ENCODE data around the gene CYP2D6.
"Not testable (repeated sequence)": the region's sequence is repeated elsewhere in the genome, so short reads cannot be mapped to it uniquely, and the experiment has no call there.

The CYP2D6 gene

GRCh38 chr22:42130639-42131431 lies at the start of gene CYP2D6:
TSS of gene CYP2D6 (minus strand) at chr22:42130810. CDS start at chr22:42130791, 19 bp downstream.
- H3K9me3 Mint-ChIP-seq; H3K4me3 Mint-ChIP-seq; H3K36me3 Mint-ChIP-seq (ENCODE audit: insufficient read depth); H3K4me1 Mint-ChIP-seq; ATAC-seq (replicated peaks; ENCODE audit: extremely low read depth, poor library complexity, severe bottlenecking); H3K27me3 Mint-ChIP-seq; DNase-seq (ENCODE audit: low spot score in 2 of 2): not testable (repeated sequence)
- peak within 1 kb of the TSS; percentile 44 for H3K27ac Mint-ChIP-seq (ENCODE audit: low read depth)

DNA sequence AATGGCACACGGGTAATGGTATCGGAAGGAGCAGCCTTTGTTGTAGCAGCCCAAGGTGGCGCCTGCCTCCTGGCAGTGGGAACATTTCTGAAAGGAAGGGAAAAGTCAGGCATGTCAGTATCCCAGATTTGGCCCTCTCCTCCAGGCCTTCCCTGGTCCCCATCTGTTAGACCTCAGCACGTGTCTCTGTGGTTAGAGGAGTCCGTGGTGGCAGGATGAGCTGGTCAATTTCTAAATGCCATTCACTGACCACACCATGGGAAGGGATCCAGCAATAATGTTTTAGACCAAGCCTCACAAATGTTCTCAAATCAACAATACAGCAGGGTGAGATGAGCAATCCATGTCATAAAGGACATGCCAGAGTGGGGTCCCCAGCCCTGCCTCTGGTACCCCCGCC lies 49.0 kb upstream of the CYP2D6 start:
- no peaks in the 10 kb centered on the region for H3K27me3 Mint-ChIP-seq
- H3K9me3 Mint-ChIP-seq = no peaks in the 10 kb centered on the region
- H3K4me3 Mint-ChIP-seq = no peak overlapping the region
- peaks cover 14% of the 10 kb centered on the region for H3K36me3 Mint-ChIP-seq (ENCODE audit: insufficient read depth)
- DNase-seq (ENCODE audit: low spot score in 2 of 2) (no peak), ATAC-seq (replicated peaks; ENCODE audit: extremely low read depth, poor library complexity, severe bottlenecking) (no peak)
- H3K27ac Mint-ChIP-seq (ENCODE audit: low read depth) = peak overlapping the region; percentile 61
- peaks cover 72% of the 10 kb centered on the region for H3K4me1 Mint-ChIP-seq

- Mint-ChIP-seq H3K27ac (ENCODE audit: low read depth) (no peak overlapping the region), H3K4me3 (no peak overlapping the region), H3K36me3 (ENCODE audit: insufficient read depth) (peaks cover 16% of the 10 kb centered on the region), H3K9me3 (no peaks in the 10 kb centered on the region), H3K27me3 (no peaks in the 10 kb centered on the region), H3K4me1 (peaks cover 71% of the 10 kb centered on the region)
- no peak for DNase-seq (ENCODE audit: low spot score in 2 of 2)
- ATAC-seq (replicated peaks; ENCODE audit: extremely low read depth, poor library complexity, severe bottlenecking) = no peak
These were observed 48.4 kb upstream of the CYP2D6 start for GRCh38 chr22:42178910-42179519.

DNA sequence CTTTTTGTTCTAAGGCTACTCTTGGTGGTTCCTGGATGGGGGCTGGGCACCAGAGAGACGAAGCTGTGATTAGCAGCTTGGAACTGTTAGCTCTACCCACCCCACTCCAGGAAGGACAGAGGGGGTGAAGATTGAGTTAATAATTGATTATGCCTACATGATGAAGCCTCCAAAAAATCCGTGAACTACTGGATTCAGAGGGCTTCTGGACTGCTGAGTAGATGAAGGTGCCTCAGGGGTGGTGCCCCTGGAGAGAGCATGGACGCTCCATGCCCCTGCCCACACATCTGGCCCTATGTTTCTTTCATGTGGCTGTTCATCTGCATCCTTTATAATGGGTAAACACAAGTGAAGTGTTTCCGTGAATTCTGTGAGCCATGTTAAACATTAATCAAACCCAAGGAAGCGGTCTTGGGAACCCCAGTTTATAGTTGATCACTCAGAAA lies 47.3 kb upstream of the CYP2D6 start:
- no peaks in the 10 kb centered on the region for H3K9me3 Mint-ChIP-seq
- peaks cover 70% of the 10 kb centered on the region for H3K4me1 Mint-ChIP-seq
- H3K4me3 Mint-ChIP-seq = no peak overlapping the region
- no peak for DNase-seq (ENCODE audit: low spot score in 2 of 2)
- H3K27me3 Mint-ChIP-seq = no peaks in the 10 kb centered on the region
- no peak for ATAC-seq (replicated peaks; ENCODE audit: extremely low read depth, poor library complexity, severe bottlenecking)
- H3K27ac Mint-ChIP-seq (ENCODE audit: low read depth) = no peak overlapping the region
- H3K36me3 Mint-ChIP-seq (ENCODE audit: insufficient read depth) = peaks cover 16% of the 10 kb centered on the region

DNA sequence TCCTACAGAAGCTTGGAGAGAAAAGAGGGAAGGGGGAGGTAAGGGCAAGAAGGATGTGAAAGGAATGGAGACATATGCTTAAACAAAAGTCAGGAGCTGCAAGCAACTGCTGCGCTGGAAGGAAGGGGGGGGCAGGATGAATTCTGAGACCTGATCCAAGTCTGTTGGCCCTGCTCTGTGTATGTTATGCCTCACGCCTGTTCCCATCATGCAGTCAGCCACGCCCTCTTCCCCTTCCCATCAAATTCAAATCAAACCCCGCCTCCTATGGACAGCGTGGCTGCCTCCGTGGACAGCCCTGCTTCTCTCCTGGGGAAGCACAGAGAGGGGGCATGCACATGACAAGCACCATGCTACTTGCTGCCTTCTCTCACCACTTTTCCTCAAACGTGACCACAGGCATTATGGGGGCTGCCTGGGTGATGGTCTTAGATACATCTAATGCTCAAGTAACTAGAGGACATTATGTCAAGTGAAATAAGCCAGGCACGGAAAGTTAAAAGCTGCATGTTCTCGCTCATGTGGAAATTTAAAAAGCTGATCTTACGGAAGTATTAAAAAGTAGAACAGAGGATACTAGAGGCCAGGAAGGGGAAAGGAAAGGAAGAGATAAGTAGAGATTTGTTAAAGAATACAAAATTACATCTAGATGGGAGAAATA lies 45.8 kb upstream of the CYP2D6 start:
- no peak for ATAC-seq (replicated peaks; ENCODE audit: extremely low read depth, poor library complexity, severe bottlenecking)
- H3K9me3 Mint-ChIP-seq = no peaks in the 10 kb centered on the region
- H3K36me3 Mint-ChIP-seq (ENCODE audit: insufficient read depth) = peaks cover 16% of the 10 kb centered on the region
- H3K4me1 Mint-ChIP-seq = peaks cover 71% of the 10 kb centered on the region
- no peak overlapping the region for H3K27ac Mint-ChIP-seq (ENCODE audit: low read depth)
- no peaks in the 10 kb centered on the region for H3K27me3 Mint-ChIP-seq
- H3K4me3 Mint-ChIP-seq = no peak overlapping the region
- DNase-seq (ENCODE audit: low spot score in 2 of 2) = no peak

GRCh38 chr22:42174062-42174461 lies 43.5 kb upstream of the CYP2D6 start:
- no peak for DNase-seq (ENCODE audit: low spot score in 2 of 2)

GRCh38 chr22:42173183-42173926 lies 42.7 kb upstream of the CYP2D6 start:
- no peaks in the 10 kb centered on the region for H3K9me3 Mint-ChIP-seq
- H3K27ac Mint-ChIP-seq (ENCODE audit: low read depth) = peak overlapping the region; percentile 32
- no peak overlapping the region for H3K4me3 Mint-ChIP-seq
- no peaks in the 10 kb centered on the region for H3K27me3 Mint-ChIP-seq
- peaks cover 58% of the 10 kb centered on the region for H3K4me1 Mint-ChIP-seq
- H3K36me3 Mint-ChIP-seq (ENCODE audit: insufficient read depth) = peaks cover 16% of the 10 kb centered on the region
- ATAC-seq (replicated peaks; ENCODE audit: extremely low read depth, poor library complexity, severe bottlenecking) (no peak), DNase-seq (ENCODE audit: low spot score in 2 of 2) (no peak)

More at GRCh38 chr22:42174062-42174461, 43.5 kb upstream of the CYP2D6 start:
- ATAC-seq (replicated peaks; ENCODE audit: extremely low read depth, poor library complexity, severe bottlenecking) = peak; percentile 91
- peaks cover 62% of the 10 kb centered on the region for H3K4me1 Mint-ChIP-seq
- H3K36me3 Mint-ChIP-seq (ENCODE audit: insufficient read depth) = peaks cover 17% of the 10 kb centered on the region
- peak overlapping the region; percentile 51 for H3K27ac Mint-ChIP-seq (ENCODE audit: low read depth)
- no peaks in the 10 kb centered on the region for H3K27me3 Mint-ChIP-seq
- no peaks in the 10 kb centered on the region for H3K9me3 Mint-ChIP-seq
- no peak overlapping the region for H3K4me3 Mint-ChIP-seq

- H3K27ac Mint-ChIP-seq (ENCODE audit: low read depth) = peak overlapping the region; percentile 32
- ATAC-seq (replicated peaks; ENCODE audit: extremely low read depth, poor library complexity, severe bottlenecking) (no peak), DNase-seq (ENCODE audit: low spot score in 2 of 2) (no peak)
- no peak overlapping the region for H3K4me3 Mint-ChIP-seq
- H3K27me3 Mint-ChIP-seq = no peaks in the 10 kb centered on the region
- peaks cover 53% of the 10 kb centered on the region for H3K4me1 Mint-ChIP-seq
- H3K36me3 Mint-ChIP-seq (ENCODE audit: insufficient read depth) = peaks cover 12% of the 10 kb centered on the region
- H3K9me3 Mint-ChIP-seq = no peaks in the 10 kb centered on the region
These were observed 42.2 kb upstream of the CYP2D6 start for GRCh38 chr22:42172773-42173172.

- no peak overlapping the region for H3K4me3 Mint-ChIP-seq
- H3K36me3 Mint-ChIP-seq (ENCODE audit: insufficient read depth) = peaks cover 9% of the 10 kb centered on the region
- ATAC-seq (replicated peaks; ENCODE audit: extremely low read depth, poor library complexity, severe bottlenecking) (no peak), DNase-seq (ENCODE audit: low spot score in 2 of 2) (no peak)
- H3K27me3 Mint-ChIP-seq = no peaks in the 10 kb centered on the region
- peak overlapping the region; percentile 32 for H3K27ac Mint-ChIP-seq (ENCODE audit: low read depth)
- no peaks in the 10 kb centered on the region for H3K9me3 Mint-ChIP-seq
- peaks cover 48% of the 10 kb centered on the region for H3K4me1 Mint-ChIP-seq
These were observed 41.5 kb upstream of the CYP2D6 start for GRCh38 chr22:42171946-42172719.

DNA sequence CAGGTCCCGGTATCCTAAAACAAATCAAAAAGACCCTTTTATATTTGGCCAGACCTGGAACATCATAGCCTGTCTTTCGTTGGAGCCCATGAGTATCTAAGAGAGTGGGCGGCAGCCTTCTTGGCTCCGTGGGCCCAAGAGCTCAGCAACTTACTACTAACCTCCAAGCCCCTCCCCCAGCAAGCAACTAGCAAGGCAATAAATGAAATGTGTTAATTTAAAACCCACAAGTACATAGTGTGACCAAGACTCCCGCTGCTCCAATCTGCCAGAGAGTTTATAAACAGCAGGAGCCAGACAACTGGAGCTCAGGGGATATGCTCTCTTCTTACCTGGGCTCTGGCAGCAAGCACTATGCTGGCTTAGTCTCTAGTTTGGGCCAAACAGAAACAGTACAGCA lies 40.8 kb upstream of the CYP2D6 start:
- Mint-ChIP-seq H3K9me3 (no peaks in the 10 kb centered on the region), H3K27me3 (no peaks in the 10 kb centered on the region), H3K4me1 (peaks cover 43% of the 10 kb centered on the region), H3K27ac (ENCODE audit: low read depth) (no peak overlapping the region), H3K36me3 (ENCODE audit: insufficient read depth) (peaks cover 11% of the 10 kb centered on the region), H3K4me3 (no peak overlapping the region)
- no peak for ATAC-seq (replicated peaks; ENCODE audit: extremely low read depth, poor library complexity, severe bottlenecking)
- no peak for DNase-seq (ENCODE audit: low spot score in 2 of 2)

DNA sequence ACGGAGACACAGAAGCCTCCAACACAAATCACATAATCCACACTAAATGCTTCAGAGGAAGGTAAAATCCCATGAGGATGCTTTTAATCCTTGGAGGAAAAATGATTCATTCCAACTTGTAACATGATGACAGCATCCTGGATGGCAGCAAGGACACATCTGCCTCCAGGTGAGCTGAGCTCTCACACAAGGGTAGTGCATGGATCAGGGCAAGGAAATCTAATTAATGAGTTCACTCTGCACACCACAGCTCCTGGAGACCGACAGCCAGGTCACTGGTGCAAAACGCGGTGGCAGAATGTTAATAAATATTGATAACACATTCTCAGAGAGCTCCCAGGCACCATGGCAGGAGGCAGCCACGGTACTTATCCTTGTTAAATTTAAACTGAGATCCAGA lies 40.3 kb upstream of the CYP2D6 start:
- Mint-ChIP-seq H3K9me3 (no peaks in the 10 kb centered on the region), H3K27me3 (no peaks in the 10 kb centered on the region), H3K27ac (ENCODE audit: low read depth) (no peak overlapping the region), H3K4me3 (no peak overlapping the region), H3K36me3 (ENCODE audit: insufficient read depth) (peaks cover 12% of the 10 kb centered on the region), H3K4me1 (peaks cover 38% of the 10 kb centered on the region)
- ATAC-seq (replicated peaks; ENCODE audit: extremely low read depth, poor library complexity, severe bottlenecking) = no peak
- no peak for DNase-seq (ENCODE audit: low spot score in 2 of 2)

- H3K27ac Mint-ChIP-seq (ENCODE audit: low read depth) = no peak overlapping the region
- H3K27me3 Mint-ChIP-seq = no peaks in the 10 kb centered on the region
- peaks cover 15% of the 10 kb centered on the region for H3K36me3 Mint-ChIP-seq (ENCODE audit: insufficient read depth)
- H3K4me3 Mint-ChIP-seq = no peak overlapping the region
- peak; percentile 66 to 70 for DNase-seq (ENCODE audit: low spot score in 2 of 2)
- no peak for ATAC-seq (replicated peaks; ENCODE audit: extremely low read depth, poor library complexity, severe bottlenecking)
- no peaks in the 10 kb centered on the region for H3K9me3 Mint-ChIP-seq
- H3K4me1 Mint-ChIP-seq = peaks cover 40% of the 10 kb centered on the region
These were observed 38.5 kb upstream of the CYP2D6 start for GRCh38 chr22:42169055-42169469.
